Astrocyte of the cerebellum (primary cell): ENCODE results near the gene TCF7L2.

Source experiments
- DNase-seq: peaks from one replicate; pipeline ENCODE4 v3.0.0-alpha.2; 2011; ENCODE audit warnings: low read depth
- H3K4me3 ChIP-seq: 2 replicates; pipeline ENCODE4 v1.5.1; 2011; ENCODE audit warnings: mild to moderate bottlenecking, low read depth, low read length, moderate library complexity
- CTCF ChIP-seq: IDR thresholded peaks from 2 replicates; pipeline ENCODE4 v1.5.1; 2012; ENCODE audit warnings: low read length, low read depth, moderate library complexity, mild to moderate bottlenecking; ENCODE audit errors: missing control alignments
- in situ Hi-C: cut with HindIII; loops from 2 replicates; pipeline ENCODE4 v1.10.0; 2017; ENCODE audit warnings: low sequenced_read_pairs

Gene TCF7L2

GRCh38 chr10:112938808-112939482 lies 11.1 kb upstream of the TCF7L2 start:
- H3K4me3 ChIP-seq = no peak overlapping the region
- TF ChIP-seq CTCF = no peak
- in situ Hi-C loops = no loop called here
- no peak for DNase-seq

- DNase-seq = no peak
- in situ Hi-C loops = no loop called here
- no peak for TF ChIP-seq CTCF
- H3K4me3 ChIP-seq = no peak overlapping the region
Observed at GRCh38 chr10:112945811-112946210, 4.2 kb upstream of the TCF7L2 start.

- no peak overlapping the region for H3K4me3 ChIP-seq
- TF ChIP-seq CTCF = no peak
- no peak for DNase-seq
- in situ Hi-C loops = no loop called here
Observed at GRCh38 chr10:112946649-112947048, 3.4 kb upstream of the TCF7L2 start.

GRCh38 chr10:112948196-112948595 lies 1.9 kb upstream of the TCF7L2 start:
- DNase-seq = no peak
- in situ Hi-C loops = no loop called here
- TF ChIP-seq CTCF = no peak
- H3K4me3 ChIP-seq = no peak overlapping the region

- in situ Hi-C loops = no loop called here
- H3K4me3 ChIP-seq = peak overlapping the region; percentile 60
- no peak for DNase-seq
- no peak for TF ChIP-seq CTCF
Observed at GRCh38 chr10:112949143-112949823, 764 bp upstream of the TCF7L2 start.

- DNase-seq = no peak
- peak overlapping the region; percentile 60 for H3K4me3 ChIP-seq
- no peak for TF ChIP-seq CTCF
- in situ Hi-C loops = no loop called here
Observed at GRCh38 chr10:112950714-112951358, 789 bp downstream of the TCF7L2 start.
